ENCODE results near the gene GMCL2. TPM values are rescaled to one million over a fixed set of nuclear protein-coding genes. Genes with fewer than 3 reads are reported as not detected.

The GMCL2 gene
- polyA plus RNA-seq, 1 of the 3 experiments (the other 2 are of a cell fraction), result not detected

DNA sequence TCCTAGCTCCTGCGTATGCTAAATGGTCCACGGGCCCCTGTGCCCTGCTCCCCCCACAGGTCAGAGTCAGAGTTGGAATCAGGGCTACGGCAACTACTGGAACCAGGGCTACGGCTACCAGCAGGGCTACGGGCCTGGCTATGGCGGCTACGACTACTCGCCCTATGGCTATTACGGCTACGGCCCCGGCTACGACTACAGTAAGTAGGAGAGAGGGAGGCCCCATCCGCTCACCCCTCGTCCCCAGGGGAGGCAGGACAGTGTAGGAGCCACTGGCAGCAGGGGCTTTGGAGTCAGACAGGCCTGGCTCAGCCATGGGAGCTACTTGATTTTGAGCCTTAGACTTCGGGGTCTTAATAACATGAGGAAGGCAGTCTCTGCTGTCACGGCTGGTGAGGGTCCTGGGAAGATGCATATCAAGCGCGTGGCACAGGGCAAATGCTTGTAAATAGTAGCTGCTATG lies 22.9 kb upstream of the GMCL2 start:
- peaks cover 50 to 91% of the 10 kb centered on the region in 2 experiments for H3K36me3 ChIP-seq (replicated peaks in 1 of 2; ENCODE audit: control insufficient read depth in 1 of 2, insufficient read depth in 2 of 2, low read length in 1 of 2)
- DNase-seq, result no peak
- CTCF ChIA-PET, result no interaction called here
- H3K9ac ChIP-seq, result no peak overlapping the region
- H3K4me3 ChIP-seq (ENCODE audit: low read depth in 2 of 2, low read length in 1 of 2), result no peak overlapping the region
- no peaks in the 10 kb centered on the region for H3K9me3 ChIP-seq
- H3K27ac ChIP-seq (ENCODE audit: low read depth in 2 of 2, low read length in 1 of 2), result no peak overlapping the region; a peak in 1 of 4 replicates
- H3F3A ChIP-seq (replicated peaks; ENCODE audit: insufficient read depth), result peaks cover 7% of the 10 kb centered on the region
- H2AFZ ChIP-seq (ENCODE audit: low read depth), result no peak overlapping the region
- no peaks in the 10 kb centered on the region for H3K9me2 ChIP-seq
- WGBS (ENCODE audit: low lambda C conversion rate), result 95% methylated on average over 14 of the region's 18 CpGs
- H3K27me3 ChIP-seq (ENCODE audit: insufficient read depth), result no peaks in the 10 kb centered on the region
- peaks cover 76% of the 10 kb centered on the region for H3K79me2 ChIP-seq (ENCODE audit: insufficient read depth)
- TF ChIP-seq RAD21 (IDR thresholded peaks at IDR 0.05; ENCODE audit: low read length) (no peak), ELF1 (IDR thresholded peaks at IDR 0.05) (no peak), NRF1 (IDR thresholded peaks at IDR 0.05; ENCODE audit: low read depth, low read length) (no peak), MXI1 (IDR thresholded peaks at IDR 0.05; ENCODE audit: low read depth, low read length) (no peak), TEAD4 (IDR thresholded peaks at IDR 0.05; ENCODE audit: borderline replicate concordance, insufficient read depth) (no peak), FOXJ3 (CRISPR knock-in tag; IDR thresholded peaks at IDR 0.05) (no peak), FOXM1 (IDR thresholded peaks at IDR 0.05; ENCODE audit: low read depth) (no peak), FOSL2 (IDR thresholded peaks at IDR 0.05; ENCODE audit: borderline replicate concordance, low read depth) (no peak), SIN3A (IDR thresholded peaks at IDR 0.05; ENCODE audit: borderline replicate concordance, low read depth, low read length) (no peak), GATA2 (CRISPR knock-in tag; IDR thresholded peaks at IDR 0.05) (no peak), TCF12 (IDR thresholded peaks at IDR 0.05) (no peak), RXRA (IDR thresholded peaks at IDR 0.05; ENCODE audit: borderline replicate concordance, low read depth) (no peak), IRF3 (IDR thresholded peaks at IDR 0.05; ENCODE audit: low read depth, low read length) (no peak), GABPA (IDR thresholded peaks at IDR 0.05; ENCODE audit: low read depth) (no peak), EP300 (IDR thresholded peaks at IDR 0.05; ENCODE audit: borderline replicate concordance in 1 of 2, low read depth in 1 of 2, low read length in 1 of 2) (no peak)
- TF ChIP-seq, protein P1, sequence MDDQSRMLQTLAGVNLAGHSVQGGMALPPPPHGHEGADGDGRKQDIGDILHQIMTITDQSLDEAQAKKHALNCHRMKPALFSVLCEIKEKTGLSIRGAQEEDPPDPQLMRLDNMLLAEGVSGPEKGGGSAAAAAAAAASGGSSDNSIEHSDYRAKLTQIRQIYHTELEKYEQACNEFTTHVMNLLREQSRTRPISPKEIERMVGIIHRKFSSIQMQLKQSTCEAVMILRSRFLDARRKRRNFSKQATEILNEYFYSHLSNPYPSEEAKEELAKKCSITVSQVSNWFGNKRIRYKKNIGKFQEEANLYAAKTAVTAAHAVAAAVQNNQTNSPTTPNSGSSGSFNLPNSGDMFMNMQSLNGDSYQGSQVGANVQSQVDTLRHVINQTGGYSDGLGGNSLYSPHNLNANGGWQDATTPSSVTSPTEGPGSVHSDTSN (IDR thresholded peaks at IDR 0.05), result no peak
- TF ChIP-seq, protein P2, sequence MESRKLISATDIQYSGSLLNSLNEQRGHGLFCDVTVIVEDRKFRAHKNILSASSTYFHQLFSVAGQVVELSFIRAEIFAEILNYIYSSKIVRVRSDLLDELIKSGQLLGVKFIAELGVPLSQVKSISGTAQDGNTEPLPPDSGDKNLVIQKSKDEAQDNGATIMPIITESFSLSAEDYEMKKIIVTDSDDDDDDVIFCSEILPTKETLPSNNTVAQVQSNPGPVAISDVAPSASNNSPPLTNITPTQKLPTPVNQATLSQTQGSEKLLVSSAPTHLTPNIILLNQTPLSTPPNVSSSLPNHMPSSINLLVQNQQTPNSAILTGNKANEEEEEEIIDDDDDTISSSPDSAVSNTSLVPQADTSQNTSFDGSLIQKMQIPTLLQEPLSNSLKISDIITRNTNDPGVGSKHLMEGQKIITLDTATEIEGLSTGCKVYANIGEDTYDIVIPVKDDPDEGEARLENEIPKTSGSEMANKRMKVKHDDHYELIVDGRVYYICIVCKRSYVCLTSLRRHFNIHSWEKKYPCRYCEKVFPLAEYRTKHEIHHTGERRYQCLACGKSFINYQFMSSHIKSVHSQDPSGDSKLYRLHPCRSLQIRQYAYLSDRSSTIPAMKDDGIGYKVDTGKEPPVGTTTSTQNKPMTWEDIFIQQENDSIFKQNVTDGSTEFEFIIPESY (IDR thresholded peaks at IDR 0.05; ENCODE audit: borderline replicate concordance, low read depth), result no peak
- TF ChIP-seq, protein P3, sequence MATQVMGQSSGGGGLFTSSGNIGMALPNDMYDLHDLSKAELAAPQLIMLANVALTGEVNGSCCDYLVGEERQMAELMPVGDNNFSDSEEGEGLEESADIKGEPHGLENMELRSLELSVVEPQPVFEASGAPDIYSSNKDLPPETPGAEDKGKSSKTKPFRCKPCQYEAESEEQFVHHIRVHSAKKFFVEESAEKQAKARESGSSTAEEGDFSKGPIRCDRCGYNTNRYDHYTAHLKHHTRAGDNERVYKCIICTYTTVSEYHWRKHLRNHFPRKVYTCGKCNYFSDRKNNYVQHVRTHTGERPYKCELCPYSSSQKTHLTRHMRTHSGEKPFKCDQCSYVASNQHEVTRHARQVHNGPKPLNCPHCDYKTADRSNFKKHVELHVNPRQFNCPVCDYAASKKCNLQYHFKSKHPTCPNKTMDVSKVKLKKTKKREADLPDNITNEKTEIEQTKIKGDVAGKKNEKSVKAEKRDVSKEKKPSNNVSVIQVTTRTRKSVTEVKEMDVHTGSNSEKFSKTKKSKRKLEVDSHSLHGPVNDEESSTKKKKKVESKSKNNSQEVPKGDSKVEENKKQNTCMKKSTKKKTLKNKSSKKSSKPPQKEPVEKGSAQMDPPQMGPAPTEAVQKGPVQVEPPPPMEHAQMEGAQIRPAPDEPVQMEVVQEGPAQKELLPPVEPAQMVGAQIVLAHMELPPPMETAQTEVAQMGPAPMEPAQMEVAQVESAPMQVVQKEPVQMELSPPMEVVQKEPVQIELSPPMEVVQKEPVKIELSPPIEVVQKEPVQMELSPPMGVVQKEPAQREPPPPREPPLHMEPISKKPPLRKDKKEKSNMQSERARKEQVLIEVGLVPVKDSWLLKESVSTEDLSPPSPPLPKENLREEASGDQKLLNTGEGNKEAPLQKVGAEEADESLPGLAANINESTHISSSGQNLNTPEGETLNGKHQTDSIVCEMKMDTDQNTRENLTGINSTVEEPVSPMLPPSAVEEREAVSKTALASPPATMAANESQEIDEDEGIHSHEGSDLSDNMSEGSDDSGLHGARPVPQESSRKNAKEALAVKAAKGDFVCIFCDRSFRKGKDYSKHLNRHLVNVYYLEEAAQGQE (IDR thresholded peaks at IDR 0.05; ENCODE audit: low read depth, low read length), result no peak
- TF ChIP-seq, protein P4, sequence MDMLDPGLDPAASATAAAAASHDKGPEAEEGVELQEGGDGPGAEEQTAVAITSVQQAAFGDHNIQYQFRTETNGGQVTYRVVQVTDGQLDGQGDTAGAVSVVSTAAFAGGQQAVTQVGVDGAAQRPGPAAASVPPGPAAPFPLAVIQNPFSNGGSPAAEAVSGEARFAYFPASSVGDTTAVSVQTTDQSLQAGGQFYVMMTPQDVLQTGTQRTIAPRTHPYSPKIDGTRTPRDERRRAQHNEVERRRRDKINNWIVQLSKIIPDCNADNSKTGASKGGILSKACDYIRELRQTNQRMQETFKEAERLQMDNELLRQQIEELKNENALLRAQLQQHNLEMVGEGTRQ (IDR thresholded peaks at IDR 0.05; ENCODE audit: borderline replicate concordance, low read depth, low read length), result no peak
- peaks cover 14 to 33% of the 10 kb centered on the region in 2 experiments for H3K4me1 ChIP-seq (ENCODE audit: control insufficient read depth in 1 of 2, insufficient read depth in 2 of 2, low read depth in 1 of 2, low read length in 1 of 2)
- POLR2A ChIA-PET, result no interaction called here
- H4K20me1 ChIP-seq (ENCODE audit: insufficient read depth), result peaks cover 86% of the 10 kb centered on the region
- H3K4me2 ChIP-seq, result no peak overlapping the region
